ENCODE data around the gene SYMPK.

SYMPK gene

GRCh38 chr19:45786533-45786894, 76.4 kb downstream of the SYMPK start:
- no peak for DNase-seq (ENCODE audit: low spot score)
- TF ChIP-seq, protein P1, sequence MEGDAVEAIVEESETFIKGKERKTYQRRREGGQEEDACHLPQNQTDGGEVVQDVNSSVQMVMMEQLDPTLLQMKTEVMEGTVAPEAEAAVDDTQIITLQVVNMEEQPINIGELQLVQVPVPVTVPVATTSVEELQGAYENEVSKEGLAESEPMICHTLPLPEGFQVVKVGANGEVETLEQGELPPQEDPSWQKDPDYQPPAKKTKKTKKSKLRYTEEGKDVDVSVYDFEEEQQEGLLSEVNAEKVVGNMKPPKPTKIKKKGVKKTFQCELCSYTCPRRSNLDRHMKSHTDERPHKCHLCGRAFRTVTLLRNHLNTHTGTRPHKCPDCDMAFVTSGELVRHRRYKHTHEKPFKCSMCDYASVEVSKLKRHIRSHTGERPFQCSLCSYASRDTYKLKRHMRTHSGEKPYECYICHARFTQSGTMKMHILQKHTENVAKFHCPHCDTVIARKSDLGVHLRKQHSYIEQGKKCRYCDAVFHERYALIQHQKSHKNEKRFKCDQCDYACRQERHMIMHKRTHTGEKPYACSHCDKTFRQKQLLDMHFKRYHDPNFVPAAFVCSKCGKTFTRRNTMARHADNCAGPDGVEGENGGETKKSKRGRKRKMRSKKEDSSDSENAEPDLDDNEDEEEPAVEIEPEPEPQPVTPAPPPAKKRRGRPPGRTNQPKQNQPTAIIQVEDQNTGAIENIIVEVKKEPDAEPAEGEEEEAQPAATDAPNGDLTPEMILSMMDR (IDR thresholded peaks at IDR 0.05; ENCODE audit: borderline replicate concordance, control extremely low read depth, extremely low read depth, insufficient read depth, missing control alignments), result no peak
- in situ Hi-C loops (cut with MboI; ENCODE audit: low sequenced_read_pairs, unreplicated experiment), result no loop called here

GRCh38 chr19:45785781-45786532, 77.0 kb downstream of the SYMPK start:
- TF ChIP-seq, protein P1 (IDR thresholded peaks at IDR 0.05; ENCODE audit: borderline replicate concordance, control extremely low read depth, extremely low read depth, insufficient read depth, missing control alignments), result no peak
- in situ Hi-C loops (cut with MboI; ENCODE audit: low sequenced_read_pairs, unreplicated experiment), result no loop called here
- no peak for DNase-seq (ENCODE audit: low spot score)

- no peak for DNase-seq (ENCODE audit: low spot score)
- in situ Hi-C loops (cut with MboI; ENCODE audit: low sequenced_read_pairs, unreplicated experiment), result no loop called here
- TF ChIP-seq, protein P1 (IDR thresholded peaks at IDR 0.05; ENCODE audit: borderline replicate concordance, control extremely low read depth, extremely low read depth, insufficient read depth, missing control alignments), result no peak
Observed at GRCh38 chr19:45785097-45785496, 77.8 kb downstream of the SYMPK start.

DNA sequence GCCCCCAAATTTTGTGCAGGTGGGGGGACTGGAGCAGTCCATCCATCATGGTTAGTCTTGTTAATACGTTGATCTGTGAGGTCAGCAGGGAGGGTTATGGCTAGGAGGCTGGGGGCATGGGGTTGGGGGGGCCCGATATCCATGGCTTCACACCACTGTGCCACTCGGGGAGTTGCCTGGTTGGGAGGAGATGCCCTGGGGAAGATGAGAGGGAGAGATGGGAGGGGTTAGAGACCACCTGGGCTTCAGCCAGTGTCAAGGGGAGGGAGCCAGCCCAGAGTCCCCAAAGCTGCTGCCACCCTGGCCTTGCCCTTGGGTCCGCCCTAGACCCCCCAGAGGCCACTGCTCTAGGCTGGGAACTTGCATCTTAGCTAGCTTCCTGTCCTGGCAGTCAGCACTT, 78.9 kb downstream of the SYMPK start:
- no peak for DNase-seq (ENCODE audit: low spot score)
- TF ChIP-seq, protein P1 (IDR thresholded peaks at IDR 0.05; ENCODE audit: borderline replicate concordance, control extremely low read depth, extremely low read depth, insufficient read depth, missing control alignments), result no peak
- in situ Hi-C loops (cut with MboI; ENCODE audit: low sequenced_read_pairs, unreplicated experiment), result no loop called here

GRCh38 chr19:45782820-45783785, 79.8 kb downstream of the SYMPK start:
- in situ Hi-C loops (cut with MboI; ENCODE audit: low sequenced_read_pairs, unreplicated experiment), result no loop called here
- TF ChIP-seq, protein P1 (IDR thresholded peaks at IDR 0.05; ENCODE audit: borderline replicate concordance, control extremely low read depth, extremely low read depth, insufficient read depth, missing control alignments), result no peak
- DNase-seq (ENCODE audit: low spot score), result no peak

GRCh38 chr19:45782162-45782691, 80.7 kb downstream of the SYMPK start, which contains the start of gene DMPK:
Gene DMPK (minus strand): TSS chr19:45782490. CDS start chr19:45782352, 138 bp downstream.
- in situ Hi-C loops (cut with MboI; ENCODE audit: low sequenced_read_pairs, unreplicated experiment), result no loop called here
- TF ChIP-seq, protein P1 (IDR thresholded peaks at IDR 0.05; ENCODE audit: borderline replicate concordance, control extremely low read depth, extremely low read depth, insufficient read depth, missing control alignments), result no peak
- no peak for DNase-seq (ENCODE audit: low spot score)
